ENCODE results near the gene PLPP4. TPM values are rescaled to one million over a fixed set of nuclear protein-coding genes. Genes with fewer than 3 reads are reported as not detected.

PLPP4 gene
- total RNA-seq, 1 donor from 2014 or later = 3.7 TPM

GRCh38 chr10:120475844-120476791 lies 19.1 kb downstream of the PLPP4 start:
- H3K4me3 ChIP-seq (ENCODE audit: low read depth, low read length) = no peak overlapping the region
- DNase-seq (ENCODE audit: low read depth) = no peak

GRCh38 chr10:120477021-120477742 lies 20.2 kb downstream of the PLPP4 start:
- H3K4me3 ChIP-seq (ENCODE audit: low read depth, low read length) = peak overlapping the region; percentile 2
- peak; percentile 49 for DNase-seq (ENCODE audit: low read depth)
- TF ChIP-seq CTCF (conservative IDR thresholded peaks at IDR 0.05; ENCODE audit: low read depth, low read length) = no peak

More at GRCh38 chr10:120475844-120476791, 19.1 kb downstream of the PLPP4 start:
- no peak for TF ChIP-seq CTCF (conservative IDR thresholded peaks at IDR 0.05; ENCODE audit: low read depth, low read length)

- DNase-seq (ENCODE audit: low read depth) = no peak
- TF ChIP-seq CTCF (conservative IDR thresholded peaks at IDR 0.05; ENCODE audit: low read depth, low read length) = no peak
- H3K4me3 ChIP-seq (ENCODE audit: low read depth, low read length) = no peak overlapping the region
Observed at GRCh38 chr10:120477743-120478141, 20.7 kb downstream of the PLPP4 start.

GRCh38 chr10:120478386-120478785 lies 21.4 kb downstream of the PLPP4 start:
- TF ChIP-seq CTCF (conservative IDR thresholded peaks at IDR 0.05; ENCODE audit: low read depth, low read length) = no peak
- H3K4me3 ChIP-seq (ENCODE audit: low read depth, low read length) = no peak overlapping the region
- DNase-seq (ENCODE audit: low read depth) = no peak

- H3K4me3 ChIP-seq (ENCODE audit: low read depth, low read length) = no peak overlapping the region
- DNase-seq (ENCODE audit: low read depth) = no peak
- no peak for TF ChIP-seq CTCF (conservative IDR thresholded peaks at IDR 0.05; ENCODE audit: low read depth, low read length)
Observed at GRCh38 chr10:120479506-120479905, 22.5 kb downstream of the PLPP4 start.

GRCh38 chr10:120480065-120480600 lies 23.1 kb downstream of the PLPP4 start:
- TF ChIP-seq CTCF (conservative IDR thresholded peaks at IDR 0.05; ENCODE audit: low read depth, low read length) = peak; percentile 55
- H3K4me3 ChIP-seq (ENCODE audit: low read depth, low read length) = no peak overlapping the region
- DNase-seq (ENCODE audit: low read depth) = no peak
